ENCODE data around the gene RARRES2. TPM values are rescaled to one million over a fixed set of nuclear protein-coding genes. Genes with fewer than 3 reads are reported as not detected.

RARRES2 gene
- total and polyA plus RNA-seq, 2 of the 13 experiments (the other 11 are each of a cell fraction or from before 2014, with no cell fraction given), result 134 to 172 TPM

DNA sequence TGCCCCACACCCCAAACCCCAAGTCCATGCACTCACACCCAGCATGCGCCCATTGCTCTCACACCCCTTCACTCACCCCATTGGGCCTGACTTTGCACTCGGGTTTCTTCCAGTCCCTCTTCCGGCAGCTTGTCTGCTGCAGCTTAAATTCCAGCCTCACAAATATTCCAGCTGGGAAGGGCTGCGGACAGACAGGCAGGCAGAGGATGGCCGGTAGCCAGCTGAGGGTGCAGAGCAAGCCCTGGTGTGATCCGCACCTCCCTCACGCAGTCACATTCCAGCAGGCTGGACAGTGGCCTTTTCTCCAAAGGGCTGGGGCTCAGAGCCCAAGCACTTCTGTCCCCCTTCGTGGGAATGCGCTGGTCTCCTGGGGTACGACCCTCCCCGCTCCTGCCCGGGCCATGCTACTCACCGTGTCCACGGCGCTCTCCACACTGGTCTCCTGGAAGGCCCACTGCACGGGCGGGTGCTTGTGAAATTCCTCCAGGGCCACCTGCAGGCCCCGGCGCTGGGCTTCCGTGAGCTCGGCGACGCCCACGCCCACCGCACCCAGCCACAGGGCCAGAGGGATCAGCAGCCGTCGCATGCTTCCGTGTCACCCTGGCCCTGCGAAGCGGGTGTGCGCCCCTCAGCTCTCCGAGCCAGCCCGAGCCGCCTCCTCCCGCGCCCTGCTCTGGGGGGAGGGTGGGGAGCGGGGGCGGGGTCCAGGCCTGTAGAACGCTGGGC is 1.2 kb downstream of the RARRES2 start (continued):
- TF ChIP-seq, protein P1, sequence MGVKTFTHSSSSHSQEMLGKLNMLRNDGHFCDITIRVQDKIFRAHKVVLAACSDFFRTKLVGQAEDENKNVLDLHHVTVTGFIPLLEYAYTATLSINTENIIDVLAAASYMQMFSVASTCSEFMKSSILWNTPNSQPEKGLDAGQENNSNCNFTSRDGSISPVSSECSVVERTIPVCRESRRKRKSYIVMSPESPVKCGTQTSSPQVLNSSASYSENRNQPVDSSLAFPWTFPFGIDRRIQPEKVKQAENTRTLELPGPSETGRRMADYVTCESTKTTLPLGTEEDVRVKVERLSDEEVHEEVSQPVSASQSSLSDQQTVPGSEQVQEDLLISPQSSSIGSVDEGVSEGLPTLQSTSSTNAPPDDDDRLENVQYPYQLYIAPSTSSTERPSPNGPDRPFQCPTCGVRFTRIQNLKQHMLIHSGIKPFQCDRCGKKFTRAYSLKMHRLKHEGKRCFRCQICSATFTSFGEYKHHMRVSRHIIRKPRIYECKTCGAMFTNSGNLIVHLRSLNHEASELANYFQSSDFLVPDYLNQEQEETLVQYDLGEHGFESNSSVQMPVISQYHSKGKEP (CRISPR knock-in tag; IDR thresholded peaks at IDR 0.05), result no peak
- peak; percentile 56; the same call in 1 of the 2 replicates for TF ChIP-seq ZSCAN20 (CRISPR knock-in tag; IDR thresholded peaks at IDR 0.05; ENCODE audit: borderline replicate concordance)
- TF ChIP-seq, protein P2, sequence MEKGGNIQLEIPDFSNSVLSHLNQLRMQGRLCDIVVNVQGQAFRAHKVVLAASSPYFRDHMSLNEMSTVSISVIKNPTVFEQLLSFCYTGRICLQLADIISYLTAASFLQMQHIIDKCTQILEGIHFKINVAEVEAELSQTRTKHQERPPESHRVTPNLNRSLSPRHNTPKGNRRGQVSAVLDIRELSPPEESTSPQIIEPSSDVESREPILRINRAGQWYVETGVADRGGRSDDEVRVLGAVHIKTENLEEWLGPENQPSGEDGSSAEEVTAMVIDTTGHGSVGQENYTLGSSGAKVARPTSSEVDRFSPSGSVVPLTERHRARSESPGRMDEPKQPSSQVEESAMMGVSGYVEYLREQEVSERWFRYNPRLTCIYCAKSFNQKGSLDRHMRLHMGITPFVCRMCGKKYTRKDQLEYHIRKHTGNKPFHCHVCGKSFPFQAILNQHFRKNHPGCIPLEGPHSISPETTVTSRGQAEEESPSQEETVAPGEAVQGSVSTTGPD (CRISPR knock-in tag; IDR thresholded peaks at IDR 0.05), result no peak
- peak; percentile 59 for TF ChIP-seq ZFX (CRISPR knock-in tag; IDR thresholded peaks at IDR 0.05; ENCODE audit: low read depth)
- TF ChIP-seq CHD2 (IDR thresholded peaks at IDR 0.05; ENCODE audit: low read depth, low read length), result no peak
- TF ChIP-seq CEBPG (CRISPR knock-in tag; IDR thresholded peaks at IDR 0.05), result no peak; the same call in 1 of the 2 replicates
- TF ChIP-seq, protein P3, sequence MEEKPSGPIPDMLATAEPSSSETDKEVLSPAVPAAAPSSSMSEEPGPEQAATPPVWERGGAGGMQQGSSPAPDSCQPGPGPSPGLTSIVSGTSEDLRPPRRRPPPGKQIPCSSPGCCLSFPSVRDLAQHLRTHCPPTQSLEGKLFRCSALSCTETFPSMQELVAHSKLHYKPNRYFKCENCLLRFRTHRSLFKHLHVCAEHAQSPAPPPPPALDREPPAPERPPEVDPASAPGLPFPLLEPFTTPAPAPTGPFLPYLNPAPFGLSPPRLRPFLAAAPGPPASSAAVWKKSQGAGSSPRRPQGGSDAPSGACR (CRISPR knock-in tag; IDR thresholded peaks at IDR 0.05), result no peak
- TF ChIP-seq HDAC2 (CRISPR knock-in tag; IDR thresholded peaks at IDR 0.05), result peak; percentile 38; the same call in 1 of the 2 replicates
- TF ChIP-seq NKX3-1 (CRISPR knock-in tag; IDR thresholded peaks at IDR 0.05), result peak; percentile 72; the same call in 1 of the 2 replicates
- TF ChIP-seq MED13 (CRISPR knock-in tag; IDR thresholded peaks at IDR 0.05), result no peak
- TF ChIP-seq SRSF4 (IDR thresholded peaks at IDR 0.05; ENCODE audit: low read depth, low read length, poor library complexity, severe bottlenecking), result no peak
- peak; percentile 81 for TF ChIP-seq ZNF605 (CRISPR knock-in tag; IDR thresholded peaks at IDR 0.05)
- TF ChIP-seq EED (CRISPR knock-in tag; IDR thresholded peaks at IDR 0.05), result no peak
- no peak for TF ChIP-seq ZNF451 (CRISPR knock-in tag; IDR thresholded peaks at IDR 0.05)
- peak; percentile 91 for TF ChIP-seq AKAP8 (CRISPR knock-in tag; IDR thresholded peaks at IDR 0.05)
- TF ChIP-seq, protein P4, sequence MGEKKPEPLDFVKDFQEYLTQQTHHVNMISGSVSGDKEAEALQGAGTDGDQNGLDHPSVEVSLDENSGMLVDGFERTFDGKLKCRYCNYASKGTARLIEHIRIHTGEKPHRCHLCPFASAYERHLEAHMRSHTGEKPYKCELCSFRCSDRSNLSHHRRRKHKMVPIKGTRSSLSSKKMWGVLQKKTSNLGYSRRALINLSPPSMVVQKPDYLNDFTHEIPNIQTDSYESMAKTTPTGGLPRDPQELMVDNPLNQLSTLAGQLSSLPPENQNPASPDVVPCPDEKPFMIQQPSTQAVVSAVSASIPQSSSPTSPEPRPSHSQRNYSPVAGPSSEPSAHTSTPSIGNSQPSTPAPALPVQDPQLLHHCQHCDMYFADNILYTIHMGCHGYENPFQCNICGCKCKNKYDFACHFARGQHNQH (CRISPR knock-in tag; IDR thresholded peaks at IDR 0.05), result peak; percentile 31; the same call in 1 of the 2 replicates
- TF ChIP-seq, protein P5, sequence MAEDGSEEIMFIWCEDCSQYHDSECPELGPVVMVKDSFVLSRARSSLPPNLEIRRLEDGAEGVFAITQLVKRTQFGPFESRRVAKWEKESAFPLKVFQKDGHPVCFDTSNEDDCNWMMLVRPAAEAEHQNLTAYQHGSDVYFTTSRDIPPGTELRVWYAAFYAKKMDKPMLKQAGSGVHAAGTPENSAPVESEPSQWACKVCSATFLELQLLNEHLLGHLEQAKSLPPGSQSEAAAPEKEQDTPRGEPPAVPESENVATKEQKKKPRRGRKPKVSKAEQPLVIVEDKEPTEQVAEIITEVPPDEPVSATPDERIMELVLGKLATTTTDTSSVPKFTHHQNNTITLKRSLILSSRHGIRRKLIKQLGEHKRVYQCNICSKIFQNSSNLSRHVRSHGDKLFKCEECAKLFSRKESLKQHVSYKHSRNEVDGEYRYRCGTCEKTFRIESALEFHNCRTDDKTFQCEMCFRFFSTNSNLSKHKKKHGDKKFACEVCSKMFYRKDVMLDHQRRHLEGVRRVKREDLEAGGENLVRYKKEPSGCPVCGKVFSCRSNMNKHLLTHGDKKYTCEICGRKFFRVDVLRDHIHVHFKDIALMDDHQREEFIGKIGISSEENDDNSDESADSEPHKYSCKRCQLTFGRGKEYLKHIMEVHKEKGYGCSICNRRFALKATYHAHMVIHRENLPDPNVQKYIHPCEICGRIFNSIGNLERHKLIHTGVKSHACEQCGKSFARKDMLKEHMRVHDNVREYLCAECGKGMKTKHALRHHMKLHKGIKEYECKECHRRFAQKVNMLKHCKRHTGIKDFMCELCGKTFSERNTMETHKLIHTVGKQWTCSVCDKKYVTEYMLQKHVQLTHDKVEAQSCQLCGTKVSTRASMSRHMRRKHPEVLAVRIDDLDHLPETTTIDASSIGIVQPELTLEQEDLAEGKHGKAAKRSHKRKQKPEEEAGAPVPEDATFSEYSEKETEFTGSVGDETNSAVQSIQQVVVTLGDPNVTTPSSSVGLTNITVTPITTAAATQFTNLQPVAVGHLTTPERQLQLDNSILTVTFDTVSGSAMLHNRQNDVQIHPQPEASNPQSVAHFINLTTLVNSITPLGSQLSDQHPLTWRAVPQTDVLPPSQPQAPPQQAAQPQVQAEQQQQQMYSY (CRISPR knock-in tag; IDR thresholded peaks at IDR 0.05), result no peak
- TF ChIP-seq TCF7L2 (IDR thresholded peaks at IDR 0.05; ENCODE audit: low read depth, low read length), result no peak
- 0 out of 2 replicates have a peak, but pooled peaks have one; percentile 19 for TF ChIP-seq KDM4B (CRISPR knock-in tag; IDR thresholded peaks at IDR 0.05)
- peak; percentile 69 for TF ChIP-seq AGO2 (optimal IDR thresholded peaks at IDR 0.05; ENCODE audit: low read depth, low read length)
- 0 out of 2 replicates have a peak, but pooled peaks have one; percentile 59 for TF ChIP-seq SRY (CRISPR knock-in tag; IDR thresholded peaks at IDR 0.05)
- TF ChIP-seq ELF3 (CRISPR knock-in tag; IDR thresholded peaks at IDR 0.05), result peak; percentile 34; the same call in 1 of the 2 replicates

Measured in HepG2 (cell line).